Muscle layer of colon (tissue), 2 donors: ENCODE measurements around the gene MTRR.

ENCODE experiments used
- H3K27ac ChIP-seq: one replicate; pipeline ENCODE4 v1.7.0; 2013; ENCODE audit warnings: low read depth, mild to moderate bottlenecking, low read length, moderate library complexity
- H3K27me3 ChIP-seq, 2 donors: one replicate each; pipeline ENCODE4 v1.7.0; 2013; ENCODE audit warnings: low read length in 2 of 2, mild to moderate bottlenecking in 2 of 2; ENCODE audit not compliant: insufficient read depth in 2 of 2, control insufficient read depth in 1 of 2
- H3K36me3 ChIP-seq: one replicate; pipeline ENCODE4 v1.7.0; 2013; ENCODE audit warnings: mild to moderate bottlenecking, low read length; ENCODE audit not compliant: insufficient read depth
- H3K4me1 ChIP-seq: one replicate; pipeline ENCODE4 v1.7.0; 2013; ENCODE audit warnings: mild to moderate bottlenecking, low read length; ENCODE audit not compliant: insufficient read depth
- H3K4me3 ChIP-seq, 2 donors: one replicate each; pipeline ENCODE4 v1.7.0; 2013; ENCODE audit warnings: low read length in 2 of 2, low read depth in 1 of 2, mild to moderate bottlenecking in 1 of 2, moderate library complexity in 1 of 2
- H3K9ac ChIP-seq: one replicate; pipeline ENCODE4 v1.7.0; 2013; ENCODE audit warnings: low read length
- H3K9me3 ChIP-seq: one replicate; pipeline ENCODE4 v1.7.0; 2013; ENCODE audit warnings: mild to moderate bottlenecking, low read length
- donor health status: abdominal sarcoma.
- donor health status: Adenocarcinoma of cecum.

The MTRR gene

DNA sequence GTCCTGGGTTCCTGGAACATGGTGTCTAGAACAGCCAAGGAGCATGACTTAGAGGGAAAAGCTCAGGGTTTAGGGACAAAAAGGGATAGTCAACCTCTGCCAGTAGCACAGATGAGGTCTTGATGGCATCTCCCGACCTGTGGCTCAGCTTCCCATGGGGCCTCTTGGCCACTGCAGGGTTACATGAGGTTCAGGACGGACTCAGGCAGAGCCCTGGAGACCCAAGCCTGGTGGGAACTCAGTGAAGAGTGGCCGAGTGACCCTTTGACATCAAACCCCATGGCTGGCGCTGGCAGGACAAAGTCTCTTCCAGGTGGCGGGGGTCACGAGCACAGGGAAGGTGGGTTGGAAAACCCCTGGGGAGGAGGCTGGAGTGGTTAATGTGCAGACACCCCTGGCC, 57.8 kb downstream of the MTRR start:
- Histone ChIP-seq H3K4me3 (no peak overlapping the region), H3K36me3 (no peaks in the 10 kb centered on the region), H3K4me1 (no peaks in the 10 kb centered on the region), H3K27me3 (no peaks in the 10 kb centered on the region), H3K27ac (no peak overlapping the region), H3K9me3 (no peaks in the 10 kb centered on the region), H3K9ac (no peak overlapping the region)

DNA sequence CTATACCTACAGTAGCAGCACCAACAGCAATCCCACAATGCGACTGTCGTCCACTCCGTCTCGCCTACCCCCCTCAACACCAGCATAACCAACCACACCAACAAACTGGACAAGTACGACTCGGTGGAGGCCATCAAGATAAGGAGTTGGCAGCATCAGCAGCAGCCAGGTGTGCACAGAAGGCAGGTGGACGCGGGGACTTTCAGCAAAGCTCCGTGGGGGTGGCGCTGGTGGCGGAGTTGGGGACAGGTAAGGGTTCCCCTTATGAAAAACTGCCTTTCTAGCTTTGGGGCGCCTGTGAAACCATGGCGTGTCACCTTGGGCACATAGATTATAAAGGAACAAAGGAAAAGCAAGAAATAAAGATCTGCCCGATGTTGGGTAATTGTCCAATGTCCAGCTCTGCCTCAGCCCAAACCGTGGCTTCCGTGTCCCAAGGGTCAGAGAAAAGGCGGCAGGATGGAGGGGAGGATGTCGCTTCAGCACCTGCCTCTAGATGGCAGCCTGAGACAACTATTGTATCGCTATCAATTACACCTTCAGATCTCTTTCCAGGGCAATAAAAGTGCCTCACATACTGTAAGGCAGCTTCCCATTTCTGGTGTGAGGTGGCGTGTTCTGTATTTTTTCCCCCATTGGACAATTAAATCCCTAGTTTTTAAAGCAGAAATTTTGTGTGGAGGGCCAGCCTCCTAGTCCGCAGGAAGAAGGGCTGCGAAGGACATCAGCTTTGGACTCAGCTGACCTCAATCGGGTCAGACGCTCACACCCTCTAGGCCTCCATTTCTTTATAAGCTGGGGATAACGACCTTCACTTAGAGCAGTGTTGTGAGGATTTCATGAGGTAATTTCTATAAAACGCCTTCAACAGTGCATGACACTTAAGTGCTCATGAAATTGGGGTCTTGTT, 58.8 kb downstream of the MTRR start:
- no peak overlapping the region for H3K4me3 ChIP-seq
- no peaks in the 10 kb centered on the region for H3K36me3 ChIP-seq
- H3K27me3 ChIP-seq = no peaks in the 10 kb centered on the region
- no peak overlapping the region for H3K27ac ChIP-seq
- no peaks in the 10 kb centered on the region for H3K4me1 ChIP-seq
- no peaks in the 10 kb centered on the region for H3K9me3 ChIP-seq
- H3K9ac ChIP-seq = no peak overlapping the region

- Histone ChIP-seq H3K9me3 (no peaks in the 10 kb centered on the region), H3K9ac (no peak overlapping the region), H3K27ac (no peak overlapping the region), H3K27me3 (no peaks in the 10 kb centered on the region), H3K4me1 (no peaks in the 10 kb centered on the region), H3K36me3 (no peaks in the 10 kb centered on the region), H3K4me3 (no peak overlapping the region)
These were observed 61.1 kb downstream of the MTRR start for GRCh38 chr5:7930011-7930410.

GRCh38 chr5:7941692-7942091, 72.7 kb downstream of the MTRR start:
- Histone ChIP-seq H3K4me3 (no peak overlapping the region), H3K27ac (no peak overlapping the region), H3K36me3 (no peaks in the 10 kb centered on the region), H3K9ac (no peak overlapping the region), H3K4me1 (no peaks in the 10 kb centered on the region), H3K27me3 (no peaks in the 10 kb centered on the region), H3K9me3 (no peaks in the 10 kb centered on the region)

- Histone ChIP-seq H3K4me3 (no peak overlapping the region), H3K27ac (no peak overlapping the region), H3K27me3 (no peaks in the 10 kb centered on the region), H3K36me3 (no peaks in the 10 kb centered on the region), H3K9me3 (no peaks in the 10 kb centered on the region), H3K4me1 (no peaks in the 10 kb centered on the region), H3K9ac (no peak overlapping the region)
These were observed 78.4 kb downstream of the MTRR start for GRCh38 chr5:7947301-7947700.
